ENCODE measurements around the gene BMP5.

DNA sequence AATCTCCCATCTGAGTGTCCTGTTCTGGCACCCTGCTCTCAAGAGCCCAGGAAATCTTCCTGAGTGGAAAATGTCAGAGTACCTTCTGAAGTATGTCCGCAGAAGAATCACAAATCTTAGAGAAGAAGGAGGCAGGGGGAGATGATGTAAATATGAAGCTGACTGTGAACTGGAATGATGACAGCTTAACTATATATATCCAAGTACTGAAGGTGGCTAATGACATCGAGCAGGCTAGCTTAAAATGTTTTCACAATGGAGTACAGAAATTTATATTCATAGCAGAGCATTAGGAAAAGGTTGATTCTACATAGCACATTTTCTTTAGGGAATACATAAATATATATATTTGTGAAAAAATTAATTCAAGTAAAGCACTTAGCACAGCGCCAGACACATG lies 64.3 kb downstream of the BMP5 start:
- no peak for TF ChIP-seq EZH2 (IDR thresholded peaks at IDR 0.05; ENCODE audit: low read length)
- TF ChIP-seq, protein P1, sequence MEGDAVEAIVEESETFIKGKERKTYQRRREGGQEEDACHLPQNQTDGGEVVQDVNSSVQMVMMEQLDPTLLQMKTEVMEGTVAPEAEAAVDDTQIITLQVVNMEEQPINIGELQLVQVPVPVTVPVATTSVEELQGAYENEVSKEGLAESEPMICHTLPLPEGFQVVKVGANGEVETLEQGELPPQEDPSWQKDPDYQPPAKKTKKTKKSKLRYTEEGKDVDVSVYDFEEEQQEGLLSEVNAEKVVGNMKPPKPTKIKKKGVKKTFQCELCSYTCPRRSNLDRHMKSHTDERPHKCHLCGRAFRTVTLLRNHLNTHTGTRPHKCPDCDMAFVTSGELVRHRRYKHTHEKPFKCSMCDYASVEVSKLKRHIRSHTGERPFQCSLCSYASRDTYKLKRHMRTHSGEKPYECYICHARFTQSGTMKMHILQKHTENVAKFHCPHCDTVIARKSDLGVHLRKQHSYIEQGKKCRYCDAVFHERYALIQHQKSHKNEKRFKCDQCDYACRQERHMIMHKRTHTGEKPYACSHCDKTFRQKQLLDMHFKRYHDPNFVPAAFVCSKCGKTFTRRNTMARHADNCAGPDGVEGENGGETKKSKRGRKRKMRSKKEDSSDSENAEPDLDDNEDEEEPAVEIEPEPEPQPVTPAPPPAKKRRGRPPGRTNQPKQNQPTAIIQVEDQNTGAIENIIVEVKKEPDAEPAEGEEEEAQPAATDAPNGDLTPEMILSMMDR (optimal IDR thresholded peaks at IDR 0.05 in 1 of 3, IDR thresholded peaks at IDR 0.05 in 1 of 3, conservative IDR thresholded peaks at IDR 0.05 in 1 of 3; ENCODE audit: extremely low read depth in 1 of 3, insufficient read depth in 2 of 3, low read length in 3 of 3) = no peak

Measured in keratinocyte (primary cell).